Left kidney (tissue), 2 donors: ENCODE data around the gene EML6. TPM values are rescaled to one million over a fixed set of nuclear protein-coding genes. Genes with fewer than 3 reads are reported as not detected.

Experiments used
- DNase-seq: peaks from one replicate; pipeline ENCODE4 v3.0.0-alpha.2; 2013
- polyA plus RNA-seq: library from polyadenylated mRNA; unstranded; fragments of 120-200 nt; gene quantifications from one replicate; pipeline ENCODE4 v1.2.1, GENCODE V29; 2013; ENCODE audit not compliant: insufficient read length

The EML6 gene
- polyA plus RNA-seq, 1 donor: 20.4 TPM

GRCh38 chr2:54945391-54946219, 222.1 kb downstream of the EML6 start:
- no peak for DNase-seq

DNA sequence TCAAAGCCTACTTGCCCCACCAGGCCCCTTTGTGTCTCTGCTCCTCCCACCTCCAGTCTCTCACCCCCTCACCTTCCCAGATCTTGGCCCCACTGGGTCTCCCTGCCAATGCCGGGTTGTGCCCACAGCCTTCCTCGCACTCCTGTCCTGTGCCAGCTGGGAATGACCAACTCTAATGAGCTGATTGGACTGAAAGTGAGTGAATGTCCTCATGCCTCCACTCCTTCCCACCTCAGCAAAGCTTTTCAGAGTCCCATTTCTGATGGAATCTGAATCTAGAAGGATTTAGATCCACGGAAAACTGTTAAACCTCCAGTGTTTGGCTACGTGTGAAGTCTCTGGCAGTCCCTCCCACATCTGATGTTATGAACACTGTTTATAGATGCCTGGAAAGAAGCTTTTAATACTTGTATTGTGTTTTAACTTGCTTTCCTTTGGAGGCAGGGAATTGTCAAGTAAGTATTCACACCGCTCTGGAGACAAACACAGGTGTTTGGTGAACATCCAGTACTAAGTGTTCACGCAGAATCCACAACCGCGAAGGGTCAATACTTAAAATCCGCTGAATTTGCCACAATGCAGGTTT, 222.9 kb downstream of the EML6 start:
- no peak for DNase-seq

GRCh38 chr2:54947136-54947535, 223.7 kb downstream of the EML6 start:
- no peak for DNase-seq

DNA sequence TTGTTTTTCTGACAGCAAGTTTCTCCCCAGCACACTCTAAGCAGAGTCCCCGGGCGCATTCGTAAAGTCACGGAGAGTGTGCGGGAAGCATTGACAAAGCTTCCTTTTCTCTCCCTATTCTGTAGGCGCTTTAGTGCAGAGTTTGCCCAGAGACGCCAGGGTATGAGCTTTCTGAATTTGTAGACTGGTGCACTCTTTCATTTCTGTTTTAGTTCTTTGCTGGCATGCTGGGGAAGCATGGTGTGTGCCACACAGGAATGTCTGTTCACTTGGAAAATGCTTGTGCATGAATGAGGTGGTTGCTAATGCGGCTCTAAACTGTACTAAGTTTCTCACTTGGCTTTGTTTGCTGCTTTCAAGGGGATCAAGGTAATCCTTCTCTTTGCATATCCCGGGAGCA, 224.2 kb downstream of the EML6 start:
- no peak for DNase-seq

DNA sequence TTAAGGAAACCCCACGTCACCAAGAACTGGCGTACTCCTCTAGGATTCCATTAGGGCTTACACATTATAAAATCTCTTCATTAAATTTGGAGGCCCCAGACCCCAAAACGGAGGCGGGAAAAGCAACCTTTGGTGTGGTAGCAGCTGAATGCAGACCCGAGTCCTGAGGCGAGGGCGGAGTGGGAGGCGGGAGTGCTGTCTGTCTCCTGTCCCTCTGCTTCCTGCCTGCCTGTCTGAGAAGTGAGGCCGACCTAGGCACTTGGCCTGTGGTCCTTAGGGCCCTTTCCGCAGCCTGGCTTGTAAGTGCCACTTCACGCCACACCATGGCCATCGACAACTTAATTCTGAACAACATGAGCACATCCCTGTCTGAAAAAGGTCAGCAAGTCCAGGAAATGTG, 224.7 kb downstream of the EML6 start:
- DNase-seq: no peak

GRCh38 chr2:54949431-54949830, 226.0 kb downstream of the EML6 start:
- no peak for DNase-seq

- DNase-seq: no peak
Observed at GRCh38 chr2:54950811-54951210, 227.3 kb downstream of the EML6 start.

- DNase-seq: no peak
Observed at GRCh38 chr2:54952425-54952824, 229.0 kb downstream of the EML6 start.

- DNase-seq: no peak
Observed at GRCh38 chr2:54952978-54953456, 229.6 kb downstream of the EML6 start.

GRCh38 chr2:54954158-54954557, 230.7 kb downstream of the EML6 start:
- no peak for DNase-seq

- DNase-seq: no peak
Observed at GRCh38 chr2:54954705-54955357, 231.4 kb downstream of the EML6 start.

GRCh38 chr2:54955358-54956110, 232.1 kb downstream of the EML6 start:
- DNase-seq: no peak

DNA sequence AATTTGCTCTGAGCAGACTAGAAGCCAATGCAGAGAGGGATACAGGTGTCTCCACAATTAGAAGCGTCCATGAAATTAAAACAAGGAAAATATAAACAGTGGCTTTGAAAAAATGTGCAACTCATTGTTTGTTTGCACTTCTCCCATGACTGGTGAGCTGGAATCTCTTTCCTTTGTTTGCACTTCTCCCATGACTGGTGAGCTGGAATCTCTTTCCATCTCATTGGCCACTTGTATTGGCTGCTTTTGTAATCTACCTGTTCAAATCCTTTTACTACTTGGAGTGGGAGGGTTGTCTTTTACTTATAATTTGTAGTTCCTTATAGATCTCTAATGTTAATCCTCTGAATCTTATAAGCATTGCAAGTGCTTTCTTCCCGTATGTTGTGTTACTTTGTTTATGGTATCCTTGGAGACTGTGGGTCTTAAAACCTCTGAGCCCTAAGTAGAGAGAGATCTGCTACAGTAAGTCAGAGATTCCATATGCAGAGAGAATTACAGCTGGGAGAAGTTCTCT, 232.7 kb downstream of the EML6 start:
- DNase-seq: no peak

- DNase-seq: no peak
Observed at GRCh38 chr2:54957321-54957999, 234.0 kb downstream of the EML6 start.

DNA sequence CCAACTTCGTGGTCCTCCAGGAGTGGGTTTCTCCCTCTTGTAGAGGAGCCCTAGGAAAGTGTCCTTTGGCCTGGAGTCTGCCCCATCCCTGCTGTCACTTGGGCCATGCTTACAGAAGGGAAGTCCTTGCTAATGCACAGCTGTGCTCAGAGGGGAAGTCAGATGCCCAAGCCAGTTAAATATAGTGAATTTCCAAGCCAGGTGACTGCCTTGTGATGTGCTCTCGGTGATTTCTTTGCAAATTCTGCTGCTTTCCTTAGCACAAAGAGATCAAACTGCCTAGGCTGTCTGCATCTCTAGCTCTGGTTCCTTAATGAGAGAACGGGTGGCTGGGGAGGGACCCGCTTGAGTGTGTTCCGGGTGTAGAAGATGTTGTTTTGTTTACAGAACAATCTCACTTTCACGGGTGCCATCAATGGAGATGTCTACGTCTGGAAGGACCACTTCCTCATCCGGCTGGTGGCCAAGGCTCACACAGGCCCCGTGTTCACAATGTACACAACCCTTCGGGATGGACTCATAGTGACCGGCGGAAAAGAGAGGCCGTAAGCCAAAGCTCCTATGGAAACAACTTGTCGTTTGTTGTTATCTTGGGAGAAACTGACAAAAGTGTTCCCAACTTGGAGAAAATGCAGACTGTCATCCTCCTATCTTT, 235.4 kb downstream of the EML6 start:
- DNase-seq: no peak

GRCh38 chr2:54960164-54960563, 236.7 kb downstream of the EML6 start:
- DNase-seq: no peak

- no peak for DNase-seq
Observed at GRCh38 chr2:54962511-54962910, 239.0 kb downstream of the EML6 start.

DNA sequence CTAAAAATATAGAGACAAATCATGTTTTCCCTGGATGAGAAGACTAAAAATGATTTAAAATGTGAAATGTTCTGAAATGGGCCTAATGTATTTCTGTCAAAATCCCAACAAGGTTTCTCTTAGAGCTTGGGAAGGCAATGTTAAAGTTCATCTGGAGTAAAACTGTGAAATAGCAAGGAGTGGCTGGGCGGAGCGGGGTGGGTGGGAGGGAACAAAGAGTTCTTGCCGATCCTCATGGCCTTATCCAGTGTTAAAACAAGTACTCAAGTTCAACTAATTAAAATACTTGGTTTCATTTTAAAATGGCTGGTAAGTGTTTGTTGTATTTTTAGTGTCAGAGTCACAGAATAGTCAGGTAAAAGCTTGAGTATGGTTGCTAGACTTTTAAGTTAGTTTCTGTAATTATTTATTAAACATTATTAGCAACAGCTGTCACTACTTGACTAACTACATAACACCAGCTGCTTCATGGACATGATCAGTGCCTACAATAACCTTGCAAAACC, 239.5 kb downstream of the EML6 start:
- DNase-seq: no peak

GRCh38 chr2:54963476-54963875, 240.0 kb downstream of the EML6 start:
- no peak for DNase-seq

- DNase-seq: no peak
Observed at GRCh38 chr2:54964271-54964670, 240.8 kb downstream of the EML6 start.

GRCh38 chr2:54964816-54965215, 241.4 kb downstream of the EML6 start:
- DNase-seq: no peak
